ENCODE data around the gene MCRIP2. TPM values are rescaled to one million over a fixed set of nuclear protein-coding genes. Genes with fewer than 3 reads are reported as not detected.

Gene MCRIP2
- total RNA-seq, 1 donor from 2014 or later: 181 TPM

GRCh38 chr16:646679-647172, 5.1 kb downstream of the MCRIP2 start:
- no peak for DNase-seq
- H3K4me3 ChIP-seq: peak overlapping the region; percentile 87
- peak overlapping the region; percentile 97 for H3K27ac ChIP-seq (replicated peaks)
- no peak for TF ChIP-seq CTCF (IDR thresholded peaks at IDR 0.05; ENCODE audit: borderline replicate concordance)
- H3K36me3 ChIP-seq: peaks cover 7% of the 10 kb centered on the region
- intact Hi-C loops (cut with micrococcal nuclease): no loop called here
- H3K27me3 ChIP-seq (ENCODE audit: low read depth): no peaks in the 10 kb centered on the region
- H3K9me3 ChIP-seq (replicated peaks): no peaks in the 10 kb centered on the region
- peaks cover 84% of the 10 kb centered on the region for H3K4me1 ChIP-seq

- H3K36me3 ChIP-seq: peaks cover 7% of the 10 kb centered on the region
- TF ChIP-seq CTCF (IDR thresholded peaks at IDR 0.05; ENCODE audit: borderline replicate concordance): no peak
- H3K4me1 ChIP-seq: peaks cover 80% of the 10 kb centered on the region
- H3K27me3 ChIP-seq (ENCODE audit: low read depth): no peaks in the 10 kb centered on the region
- DNase-seq: no peak
- peak overlapping the region; percentile 97 for H3K27ac ChIP-seq (replicated peaks)
- no peaks in the 10 kb centered on the region for H3K9me3 ChIP-seq (replicated peaks)
- intact Hi-C loops (cut with micrococcal nuclease): no loop called here
- peak overlapping the region; percentile 87 for H3K4me3 ChIP-seq
Observed at GRCh38 chr16:647173-647902, 5.7 kb downstream of the MCRIP2 start.

- Histone ChIP-seq H3K9me3 (replicated peaks) (no peaks in the 10 kb centered on the region), H3K36me3 (peaks cover 5% of the 10 kb centered on the region), H3K4me3 (peak overlapping the region; percentile 87), H3K4me1 (peaks cover 71% of the 10 kb centered on the region), H3K27me3 (ENCODE audit: low read depth) (no peaks in the 10 kb centered on the region), H3K27ac (replicated peaks) (peak overlapping the region; percentile 97)
- peak; percentile 37 for TF ChIP-seq CTCF (IDR thresholded peaks at IDR 0.05; ENCODE audit: borderline replicate concordance)
- DNase-seq: no peak
- intact Hi-C loops (cut with micrococcal nuclease): no loop called here
Observed at GRCh38 chr16:648071-648780, 6.6 kb downstream of the MCRIP2 start.

GRCh38 chr16:648781-649589, 7.4 kb downstream of the MCRIP2 start, which contains the start of gene WDR90:
Gene WDR90 (plus strand): TSS chr16:649365. CDS start chr16:649417, 52 bp downstream.
- Histone ChIP-seq H3K27ac (replicated peaks) (peak within 1 kb of the TSS; percentile 97), H3K4me3 (peak within 1 kb of the TSS; percentile 87), H3K27me3 (ENCODE audit: low read depth) (no peaks in the 10 kb centered on the region), H3K36me3 (no peaks in the 10 kb centered on the region), H3K9me3 (replicated peaks) (no peaks in the 10 kb centered on the region), H3K4me1 (peaks cover 64% of the 10 kb centered on the region)
- intact Hi-C loops (cut with micrococcal nuclease): no loop called here
- peak; percentile 95 for DNase-seq
- no peak for TF ChIP-seq CTCF (IDR thresholded peaks at IDR 0.05; ENCODE audit: borderline replicate concordance)

- Histone ChIP-seq H3K27ac (replicated peaks) (peak overlapping the region; percentile 97), H3K36me3 (no peaks in the 10 kb centered on the region), H3K4me1 (peaks cover 57% of the 10 kb centered on the region), H3K4me3 (peak overlapping the region; percentile 87), H3K27me3 (ENCODE audit: low read depth) (no peaks in the 10 kb centered on the region), H3K9me3 (replicated peaks) (no peaks in the 10 kb centered on the region)
- DNase-seq: no peak
- no peak for TF ChIP-seq CTCF (IDR thresholded peaks at IDR 0.05; ENCODE audit: borderline replicate concordance)
- intact Hi-C loops (cut with micrococcal nuclease): no loop called here
Observed at GRCh38 chr16:649631-650030, 8.0 kb downstream of the MCRIP2 start.

Data from left ventricle myocardium inferior (tissue), 1 donor.